ENCODE results near the gene TRMT2A. TPM values are rescaled to one million over a fixed set of nuclear protein-coding genes. Genes with fewer than 3 reads are reported as not detected.

Gene TRMT2A
- total RNA-seq, 1 experiment from 2014 or later, result 17.9 TPM

DNA sequence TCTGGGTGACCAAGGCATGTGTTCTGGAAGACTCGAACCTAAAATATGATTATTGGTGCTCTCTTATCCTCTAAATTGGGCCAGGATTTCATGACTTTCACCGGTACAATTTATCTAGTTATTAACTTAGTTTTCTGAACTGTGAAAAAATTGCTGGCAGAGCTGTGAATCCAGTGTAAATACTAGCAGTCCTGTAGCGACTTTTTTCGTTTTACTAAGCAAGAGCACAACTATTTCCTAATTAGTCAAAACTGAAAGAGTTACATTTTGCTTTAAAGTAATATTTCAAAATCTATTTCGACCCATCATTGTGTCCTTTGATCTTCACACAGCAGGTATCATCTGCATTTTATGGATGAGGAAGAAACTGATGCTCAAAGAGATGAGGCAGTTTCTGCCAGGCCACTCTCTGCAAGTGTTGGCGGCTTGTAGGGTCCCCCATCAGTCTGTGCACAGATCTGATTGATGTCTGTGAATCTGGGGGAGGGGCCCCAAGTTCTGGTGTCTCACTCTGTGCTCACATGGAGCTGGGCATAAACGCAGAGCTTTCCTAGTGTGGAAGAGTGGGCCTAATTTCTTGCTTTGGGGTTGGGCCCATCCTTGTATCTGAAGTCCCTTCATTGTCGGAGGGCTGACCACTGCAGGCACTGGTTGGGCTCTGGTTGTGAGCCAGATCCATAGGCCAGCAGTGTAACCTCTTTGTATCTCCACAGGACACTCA, 1.4 kb upstream of the TRMT2A start:
- no peak for DNase-seq (ENCODE audit: low read depth)

DNA sequence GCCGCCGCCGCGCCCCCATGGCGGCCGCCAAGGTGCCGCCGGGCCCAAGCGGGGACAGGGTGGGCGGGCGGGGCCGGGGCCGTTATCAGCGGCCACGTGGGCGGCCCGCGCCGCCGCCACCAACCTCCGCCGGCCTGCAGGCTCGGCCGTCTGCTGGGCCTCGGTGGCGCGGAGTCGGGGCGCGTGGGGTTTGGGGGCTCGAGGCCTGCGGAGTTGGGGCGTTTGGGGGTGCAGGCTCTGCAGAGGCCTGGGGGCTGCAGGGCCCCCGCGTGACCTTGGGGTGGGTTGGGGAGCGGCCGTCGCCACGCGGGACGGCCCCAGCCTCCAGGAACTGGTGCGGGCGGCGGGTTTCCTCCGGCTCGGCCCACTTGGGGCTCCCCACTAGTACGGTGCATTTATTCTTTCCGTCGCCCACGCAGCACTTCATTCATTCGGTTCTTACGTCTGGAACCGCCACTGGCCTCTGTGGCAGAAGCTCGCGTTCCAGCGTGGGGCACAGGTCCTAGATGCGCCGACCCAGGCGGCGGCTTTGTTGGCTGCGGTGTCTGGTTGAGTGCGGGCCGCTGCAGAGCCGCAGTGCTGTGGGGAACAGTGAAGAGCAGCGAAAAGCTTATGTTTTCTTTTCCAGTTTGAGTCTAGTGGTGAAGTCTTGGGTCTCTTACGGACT, 740 bp upstream of the TRMT2A start:
- no peak for DNase-seq (ENCODE audit: low read depth)

DNA sequence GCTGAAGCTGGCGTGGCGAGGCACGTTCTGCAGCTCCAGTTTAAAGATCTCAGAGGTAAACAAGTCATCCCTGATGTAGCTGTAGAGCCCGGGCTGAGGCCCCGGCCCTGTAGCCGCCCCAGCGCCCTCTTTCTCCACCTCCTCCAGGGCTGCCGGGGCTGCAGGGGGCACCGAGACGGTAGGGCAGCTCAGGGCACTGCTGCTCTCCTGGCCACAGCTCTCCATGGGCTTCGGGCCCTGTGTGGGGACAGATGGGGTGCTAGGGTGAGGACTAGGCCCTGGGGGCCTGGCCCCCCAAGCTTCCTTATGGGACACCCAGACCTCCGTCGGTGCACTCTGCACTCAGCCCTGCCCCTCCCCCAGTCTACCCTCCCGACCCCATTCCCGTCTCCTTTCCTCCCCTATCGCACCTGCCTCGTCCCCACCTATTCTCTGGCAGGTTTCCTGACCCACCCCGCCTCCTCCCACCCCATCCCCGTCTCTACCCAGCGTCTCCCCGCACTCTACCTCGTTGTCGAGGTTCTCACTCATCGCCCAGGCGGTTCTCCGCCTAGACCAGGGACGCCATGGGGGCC, 563 bp downstream of the TRMT2A start:
- DNase-seq (ENCODE audit: low read depth), result no peak

DNA sequence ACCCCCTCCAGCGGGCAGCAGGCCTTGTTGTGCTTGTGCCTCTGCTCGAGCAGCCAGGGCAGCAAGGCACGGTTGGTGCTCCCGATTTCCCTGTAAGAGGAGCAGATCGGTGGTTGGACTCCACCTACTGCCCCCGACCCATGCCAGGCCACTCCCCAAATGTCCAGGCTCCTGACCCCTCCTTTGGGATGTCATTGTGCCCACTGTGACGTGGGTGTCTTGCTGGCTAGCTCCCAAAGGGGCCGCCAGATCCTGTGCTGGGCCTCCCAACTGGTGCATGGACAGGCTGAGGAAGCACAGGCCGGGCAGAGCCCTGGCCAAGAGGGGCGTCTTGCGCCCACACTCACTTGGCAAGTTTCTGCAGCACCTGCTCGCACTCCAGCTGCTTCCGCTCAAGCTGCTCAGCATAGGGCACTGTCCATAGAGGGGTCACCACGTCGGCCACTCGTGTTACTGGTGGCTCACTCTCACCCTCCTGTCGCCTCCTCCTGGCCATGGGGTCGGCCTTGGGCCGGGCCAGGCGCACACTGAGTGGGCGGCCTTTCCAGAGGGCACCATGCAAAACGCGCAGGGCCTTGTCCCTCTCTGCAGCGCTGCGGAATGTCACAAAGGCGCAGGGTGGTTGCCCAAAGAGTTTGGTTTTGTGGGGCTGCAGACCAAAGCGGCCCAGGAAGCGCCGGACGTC, 1.2 kb downstream of the TRMT2A start, which contains the start of gene RANBP1:
RANBP1 (plus strand) TSS at position 414 of the 685 bp plus-strand sequence; CDS start at position 495, 81 bp downstream.
- no peak for DNase-seq (ENCODE audit: low read depth)

DNA sequence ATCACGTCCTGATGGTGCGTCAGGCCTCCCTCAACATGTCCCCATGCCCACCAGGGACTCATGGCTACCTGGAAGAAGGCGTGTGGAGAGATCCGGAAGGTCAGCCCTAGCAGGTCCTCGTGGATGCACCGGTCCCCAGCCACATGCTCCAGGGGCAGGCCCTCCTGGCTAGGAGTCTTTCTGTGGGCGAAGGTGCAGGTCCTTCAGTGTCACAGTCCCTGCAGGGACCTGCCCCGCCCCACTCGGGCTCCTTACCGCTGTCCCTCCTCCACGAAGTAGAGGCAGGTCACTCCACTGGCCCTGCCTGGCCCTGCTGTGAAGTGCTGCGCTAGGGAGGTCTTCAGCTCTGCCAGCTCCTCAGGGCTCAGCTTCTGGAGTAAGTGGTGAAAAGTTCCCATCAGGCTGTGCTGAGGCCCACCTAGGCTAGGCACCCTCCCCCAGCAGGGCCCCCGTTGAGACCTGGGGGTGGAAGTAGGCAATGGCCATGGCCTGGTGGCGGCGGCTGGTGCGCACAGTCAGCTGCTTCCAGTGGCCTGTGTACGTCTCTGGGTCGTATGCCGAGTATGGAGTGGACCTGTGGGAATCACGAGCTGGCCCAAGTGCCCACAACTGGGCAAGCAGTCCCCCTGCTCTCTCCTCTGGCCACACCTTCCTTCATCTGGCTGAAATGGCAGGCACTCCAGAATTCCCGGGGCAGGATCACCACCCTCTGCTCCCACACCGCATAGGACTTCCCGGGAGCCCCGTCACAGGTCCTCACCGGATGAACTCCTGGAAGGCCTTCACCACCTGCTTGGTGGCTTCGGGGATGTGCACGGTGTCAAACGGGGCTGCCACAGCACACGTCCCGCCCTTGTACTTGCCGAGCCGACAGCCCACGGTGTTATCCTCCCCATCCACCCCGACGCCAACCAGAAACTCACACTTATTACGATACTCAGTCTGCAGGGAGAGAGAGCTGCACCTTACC, 2.2 kb downstream of the TRMT2A start:
- no peak for DNase-seq (ENCODE audit: low read depth)

DNA sequence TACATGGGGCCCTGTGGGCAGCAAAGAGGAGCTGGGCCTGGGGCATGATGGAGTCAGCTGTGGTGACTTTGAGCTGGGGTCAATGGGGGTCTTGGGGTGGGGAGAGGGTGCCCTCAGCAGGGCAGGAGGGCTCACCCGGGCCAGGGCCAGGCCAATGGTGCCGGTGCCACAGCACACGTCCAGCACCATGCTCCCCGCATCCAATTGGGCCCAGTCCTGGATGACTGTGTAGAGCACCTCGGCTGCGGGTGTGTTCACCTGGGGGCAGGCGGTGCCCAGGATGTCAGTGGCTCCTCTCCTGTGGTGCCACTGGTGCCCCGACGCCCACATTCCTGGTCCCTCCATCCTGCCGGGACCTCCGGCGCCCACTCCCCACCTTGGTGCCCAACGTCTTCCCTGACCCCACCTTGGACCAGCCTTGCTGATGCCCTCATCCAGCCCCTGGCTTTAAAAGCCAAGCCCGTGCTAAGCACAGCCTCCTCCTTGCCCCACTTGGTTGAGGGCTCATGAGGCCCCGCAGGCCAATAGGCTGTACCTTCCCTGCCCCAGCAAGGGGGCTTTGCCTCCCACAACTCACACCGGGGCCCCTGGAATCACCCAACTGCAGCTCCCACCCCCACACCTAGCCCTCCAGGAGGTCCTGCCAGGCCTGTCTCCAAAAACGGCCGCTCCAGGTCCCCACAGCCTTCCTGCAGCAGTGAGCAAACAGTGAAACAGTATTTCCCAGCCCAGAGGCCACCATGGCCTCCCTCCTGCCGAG, 3.3 kb downstream of the TRMT2A start:
- DNase-seq (ENCODE audit: low read depth), result no peak

DNA sequence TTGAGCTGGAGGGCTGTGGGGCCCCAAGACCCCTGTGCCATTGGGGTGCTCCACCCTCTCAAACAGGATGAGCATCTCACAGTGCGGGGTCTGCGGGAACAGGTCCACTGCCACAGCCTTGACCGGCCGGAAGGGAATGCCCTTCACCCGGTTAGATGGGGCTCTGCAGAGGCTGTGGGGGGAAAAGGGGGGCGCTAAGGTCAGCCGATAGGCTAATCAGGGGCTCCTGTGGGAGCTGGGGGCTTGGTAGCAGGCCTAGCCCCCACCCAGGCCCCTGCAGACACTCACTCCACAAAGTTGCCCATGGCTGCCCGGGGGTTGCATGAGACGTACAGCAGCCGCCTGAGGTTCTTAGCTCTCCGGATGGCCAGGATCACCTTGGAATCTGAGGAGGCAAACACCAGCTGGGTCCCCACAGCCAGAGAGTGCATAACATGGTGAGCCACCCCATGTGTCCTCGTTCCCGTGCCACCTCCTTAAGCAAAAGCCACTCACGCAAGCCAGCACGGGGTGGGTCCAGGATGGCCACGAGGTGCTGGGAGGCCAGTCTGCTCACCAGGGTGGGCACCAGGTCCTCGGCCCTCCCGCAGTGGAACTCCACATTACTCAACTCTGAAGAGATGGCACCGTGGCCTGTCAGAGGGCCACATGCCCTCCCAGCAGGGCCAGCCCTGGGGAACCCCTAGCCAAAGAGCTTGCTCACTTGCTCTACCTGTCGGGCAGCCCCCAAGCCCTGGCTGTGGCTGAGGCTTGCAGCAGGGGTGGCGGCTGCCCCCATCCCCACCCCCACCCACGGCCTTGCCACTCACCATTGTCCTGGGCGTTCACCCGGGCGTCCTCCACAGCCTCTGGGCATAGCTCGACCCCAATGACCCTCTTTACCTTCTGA, 4.2 kb downstream of the TRMT2A start:
- DNase-seq (ENCODE audit: low read depth), result no peak

DNA sequence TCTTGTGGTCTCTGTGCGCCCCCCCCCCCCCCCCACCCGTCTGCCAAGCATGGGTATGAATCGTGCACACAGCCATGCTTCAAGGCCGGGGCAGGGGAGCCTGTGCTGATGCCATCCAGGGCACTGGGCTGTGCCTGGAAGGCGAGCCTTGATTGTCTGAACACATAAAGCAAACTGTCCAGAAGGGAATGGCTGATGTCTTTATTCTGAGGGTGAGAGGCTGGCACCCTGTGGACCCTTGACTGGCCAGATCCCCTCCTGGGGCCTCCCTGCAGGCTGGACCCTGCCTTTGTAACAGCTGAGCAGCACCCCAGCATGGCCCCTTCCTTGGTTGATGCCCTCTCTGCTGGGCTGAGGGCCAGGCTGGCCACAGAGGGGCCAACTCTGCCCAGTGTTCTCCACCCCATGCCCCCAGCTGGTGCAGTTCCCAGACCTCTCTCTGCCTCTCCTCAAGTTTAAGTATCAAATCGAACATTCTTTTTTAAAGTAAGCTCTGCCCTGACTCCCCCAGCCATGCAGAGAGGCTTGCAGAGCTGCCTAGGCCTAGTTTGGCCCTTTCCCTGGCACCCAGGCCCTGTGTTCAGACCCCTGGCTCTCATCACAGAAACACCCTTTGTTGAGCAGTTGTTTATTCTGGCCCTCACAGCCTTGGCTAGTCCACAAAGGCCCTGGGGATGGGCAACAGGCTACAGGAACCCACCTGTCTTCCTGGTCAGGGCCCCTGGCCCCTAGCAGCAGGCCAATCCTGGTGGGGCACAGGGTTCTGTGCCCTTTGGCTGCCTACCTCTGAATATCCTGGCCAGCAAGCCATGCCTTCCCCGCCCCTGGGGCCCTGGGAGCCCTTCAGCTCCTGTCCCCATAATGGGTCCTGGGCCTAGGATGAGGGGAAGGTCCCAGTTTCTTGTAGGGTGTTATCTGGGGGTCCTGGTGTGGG, 5.1 kb downstream of the TRMT2A start:
- no peak for DNase-seq (ENCODE audit: low read depth)

DNA sequence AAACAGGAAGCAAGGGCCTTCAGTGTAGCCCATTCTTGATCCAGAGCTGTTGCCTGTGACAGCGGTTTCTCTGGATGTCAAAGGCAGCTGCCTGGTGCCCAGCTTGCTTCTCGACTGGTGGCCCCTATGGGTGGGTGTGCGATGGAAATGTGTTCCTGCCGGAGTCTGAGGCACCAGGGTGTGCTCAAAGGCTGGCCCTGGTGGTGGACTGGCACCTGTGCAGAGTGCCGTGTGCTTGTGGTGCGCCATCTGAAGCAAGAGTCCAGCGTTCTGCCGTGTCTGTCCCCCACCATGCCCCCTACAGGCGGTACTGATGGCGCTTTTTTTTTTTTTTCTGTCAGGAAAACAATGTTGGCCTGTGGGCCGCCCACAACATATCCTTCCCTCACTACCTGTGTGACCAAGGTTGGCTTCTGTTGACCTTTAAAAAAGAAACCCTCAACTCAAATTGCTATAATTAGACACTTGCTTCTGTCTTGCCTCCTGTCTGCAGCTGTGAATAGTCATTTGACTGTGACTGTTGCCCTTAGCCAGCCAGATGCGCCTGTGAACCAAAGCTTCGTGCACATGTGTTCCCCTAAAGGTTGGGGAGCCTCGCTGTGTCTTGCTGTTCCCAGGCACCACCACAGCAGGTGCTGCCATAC, 5.9 kb downstream of the TRMT2A start:
- no peak for DNase-seq (ENCODE audit: low read depth)

DNA sequence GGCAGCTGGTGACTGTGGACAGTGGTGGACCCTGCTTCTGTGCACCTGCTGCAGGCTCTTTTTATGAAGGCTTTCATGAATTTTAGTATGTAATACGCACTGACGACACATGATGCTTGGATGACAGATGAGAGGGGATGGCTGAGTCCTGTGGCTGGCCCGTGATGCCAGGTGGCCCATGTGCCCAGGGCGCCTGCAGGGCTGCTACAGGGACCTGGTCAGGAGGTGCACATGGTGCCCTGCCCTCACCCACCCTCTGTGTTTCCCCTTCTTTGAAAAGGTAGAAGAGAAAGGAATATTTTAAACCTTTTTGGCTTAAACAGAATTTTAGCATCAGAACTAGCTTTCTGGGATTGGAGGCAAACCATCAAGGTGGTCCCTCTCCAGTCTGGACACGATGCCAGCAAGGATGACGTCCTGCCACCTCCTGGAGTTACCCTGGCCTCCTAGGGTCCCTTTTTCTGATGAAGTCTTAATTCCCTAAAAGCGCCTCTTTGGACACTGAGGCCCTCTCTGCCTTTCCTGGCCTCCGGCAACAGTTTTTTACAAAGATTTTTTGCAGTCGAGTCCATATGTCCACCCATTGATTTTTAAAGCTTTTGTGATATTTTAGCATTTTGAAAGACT, 6.6 kb downstream of the TRMT2A start:
- DNase-seq (ENCODE audit: low read depth), result no peak

DNA sequence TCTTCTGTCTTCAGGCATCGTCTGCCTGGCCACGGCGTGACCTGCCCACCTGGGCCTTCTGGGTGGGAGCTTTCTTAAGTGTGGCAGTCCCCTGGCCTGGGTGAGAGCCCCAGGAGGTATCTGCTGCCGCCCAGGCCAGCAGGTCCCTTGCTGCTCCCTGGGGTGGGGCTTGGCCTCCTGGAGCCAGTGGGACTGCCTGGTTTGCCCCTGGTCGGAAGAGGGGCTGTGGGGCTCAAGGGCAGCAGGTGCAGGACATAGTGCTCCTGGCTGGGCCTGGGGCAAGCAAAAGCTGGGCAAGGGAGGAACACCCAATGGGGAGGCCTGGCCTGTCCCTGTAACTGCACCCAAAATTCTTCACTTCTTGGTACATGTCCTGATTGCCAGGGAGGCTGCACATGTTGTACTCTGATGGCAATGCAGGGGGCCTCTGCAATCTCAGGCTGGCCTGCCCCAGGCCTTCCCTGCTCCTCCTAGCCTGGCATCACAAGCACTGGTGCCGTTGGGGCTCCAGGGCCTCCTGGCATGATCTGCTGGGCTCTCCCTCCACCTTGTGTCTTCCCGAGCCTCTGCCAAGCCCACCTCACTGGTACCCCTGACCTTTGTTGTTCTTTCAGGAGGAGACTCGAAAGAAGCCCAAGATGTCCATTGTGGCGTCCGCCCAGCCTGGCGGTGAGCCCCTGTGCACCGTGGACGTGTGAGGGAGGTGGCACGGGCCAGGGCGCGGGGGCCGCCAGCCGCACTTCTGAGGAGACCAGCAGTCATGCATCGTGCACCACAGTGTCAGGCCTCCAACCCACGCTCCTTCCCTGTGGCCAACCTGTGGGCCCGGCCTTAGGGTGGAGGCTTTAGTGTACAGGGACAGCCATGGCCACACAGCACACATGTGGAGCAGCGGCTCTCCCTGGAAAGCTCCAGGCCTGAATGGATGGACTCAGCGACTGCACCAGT, 7.3 kb downstream of the TRMT2A start:
- no peak for DNase-seq (ENCODE audit: low read depth)

DNA sequence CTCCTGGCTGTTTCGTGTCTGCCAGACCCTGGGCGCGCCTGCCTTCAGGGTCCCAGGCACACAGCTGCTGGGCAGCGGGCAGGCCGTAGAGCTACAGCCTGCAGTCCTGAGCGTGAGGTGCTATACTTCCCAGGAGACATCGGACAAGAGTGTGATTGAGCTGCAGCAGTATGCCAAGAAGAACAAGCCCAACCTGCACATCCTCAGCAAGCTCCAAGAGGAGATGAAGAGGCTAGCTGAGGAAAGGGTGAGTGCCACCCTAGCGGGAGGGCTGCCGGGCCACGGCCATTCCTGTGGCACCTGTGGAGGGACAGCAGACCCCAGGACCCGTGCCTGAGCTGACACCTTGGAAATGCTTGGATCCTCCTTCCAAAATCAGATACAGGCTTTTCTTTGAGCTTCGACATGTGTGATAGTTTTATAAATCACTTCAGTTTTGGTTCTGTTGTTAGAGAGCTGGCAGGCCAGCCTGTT, 8.2 kb downstream of the TRMT2A start:
- DNase-seq (ENCODE audit: low read depth), result no peak

DNA sequence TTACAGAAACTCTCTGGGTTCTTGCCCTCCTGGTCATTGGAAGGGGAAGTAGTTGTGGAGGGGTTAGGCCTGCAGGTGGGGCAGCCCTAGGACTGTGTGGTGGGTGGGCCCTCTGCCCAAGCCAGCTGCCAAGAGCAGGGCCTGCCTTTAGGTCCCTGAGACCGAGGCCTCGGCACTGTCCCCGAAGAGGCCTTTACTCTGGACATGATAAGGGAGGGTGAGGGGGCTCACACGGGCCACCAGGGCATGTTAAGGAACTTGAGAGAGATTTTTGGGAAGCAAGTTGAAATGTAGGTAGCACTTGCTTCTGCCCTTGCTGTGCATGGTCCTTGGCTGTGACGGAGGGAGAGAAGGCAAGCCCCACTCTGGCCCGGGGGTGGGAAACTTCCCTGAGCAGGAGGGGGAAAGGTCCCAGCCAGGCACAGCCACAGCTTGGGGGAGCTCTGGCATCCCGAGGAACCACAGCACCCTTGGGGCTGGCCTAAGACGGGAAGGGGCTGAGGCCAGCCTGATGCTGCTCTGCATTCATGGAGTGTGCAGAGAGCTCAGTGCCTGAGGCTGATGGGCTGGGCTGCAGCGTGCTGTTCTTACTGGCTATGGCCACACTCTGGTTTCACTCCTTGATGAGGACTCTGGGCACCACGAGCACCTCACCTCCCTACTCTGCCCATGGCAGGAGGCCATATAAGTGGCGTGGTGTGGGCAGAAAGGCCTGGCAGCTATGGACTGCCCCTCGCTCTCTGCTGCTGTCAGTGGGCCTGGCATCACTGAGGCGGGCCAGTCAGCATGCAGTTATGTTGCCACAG, 8.9 kb downstream of the TRMT2A start:
- no peak for DNase-seq (ENCODE audit: low read depth)

DNA sequence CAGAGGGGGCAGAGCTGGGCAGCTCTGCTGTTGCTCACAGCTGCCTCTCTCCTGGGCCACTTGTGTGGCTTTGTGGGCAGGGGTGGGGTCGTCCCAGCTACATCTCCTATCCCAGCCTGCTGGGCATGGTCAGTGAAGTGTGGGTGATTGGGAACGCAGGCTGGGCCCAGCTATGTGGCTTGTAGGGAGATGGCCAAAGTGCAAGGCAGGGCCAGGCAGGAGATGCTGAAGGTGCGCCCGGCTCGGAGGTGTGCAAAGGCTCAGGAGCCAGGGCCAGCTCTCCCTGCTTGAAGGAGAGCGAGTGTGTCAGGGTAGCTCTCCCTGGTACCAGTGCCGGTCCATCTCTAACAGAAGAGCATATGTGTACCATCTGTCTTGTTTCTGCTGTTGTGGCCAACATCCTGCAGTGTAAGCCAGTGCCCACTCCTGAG, 9.5 kb downstream of the TRMT2A start:
- DNase-seq (ENCODE audit: low read depth), result no peak

DNA sequence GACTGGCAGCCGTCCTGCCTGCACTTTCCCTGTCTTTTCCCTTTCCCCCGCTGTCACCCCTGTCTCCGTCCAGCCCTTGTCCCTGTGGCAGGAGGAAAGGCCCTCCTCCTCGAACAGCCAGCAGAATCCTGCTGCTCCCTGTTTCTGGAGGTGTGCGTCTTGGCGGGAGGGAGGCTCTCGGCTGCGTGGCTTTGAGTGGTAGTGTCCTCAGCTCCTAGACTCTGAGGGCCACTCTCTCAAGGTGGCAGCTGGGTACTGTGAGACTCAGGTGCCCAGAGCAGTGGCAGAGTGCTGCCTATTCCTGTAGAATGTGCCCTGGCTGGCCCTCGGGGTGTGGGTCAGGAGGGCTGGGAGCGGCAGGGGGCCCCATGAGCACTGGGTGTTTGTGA, 10.2 kb downstream of the TRMT2A start:
- no peak for DNase-seq (ENCODE audit: low read depth)
